ENCODE measurements around the gene ATP5MK. TPM values are rescaled to one million over a fixed set of nuclear protein-coding genes. Genes with fewer than 3 reads are reported as not detected.

Gene ATP5MK
- polyA plus RNA-seq, 1 of the 3 experiments (the other 2 are of a cell fraction) = 408 TPM

- TF ChIP-seq RAD21 (IDR thresholded peaks at IDR 0.05; ENCODE audit: low read length) (no peak), GATA2 (CRISPR knock-in tag; IDR thresholded peaks at IDR 0.05) (no peak), SMC3 (IDR thresholded peaks at IDR 0.05; ENCODE audit: low read depth, low read length) (no peak), NRF1 (IDR thresholded peaks at IDR 0.05; ENCODE audit: low read depth, low read length) (no peak)
Observed at GRCh38 chr10:103373544-103373943, 22.7 kb downstream of the ATP5MK start (continued).

- H3K27ac ChIP-seq (ENCODE audit: low read depth in 2 of 2, low read length in 1 of 2) = peak within 1 kb of the TSS; percentile 64 to 79
- POLR2A ChIA-PET = interaction anchor here (0.5 to 1.8 kb wide), 3 partner anchors 9 to 29 kb away, joined by 3 to 5 read pairs (median 3); partner anchors contain the start of genes ATP5MK and PDCD11
- H3K9me2 ChIP-seq = no peaks in the 10 kb centered on the region
- H3K4me3 ChIP-seq (ENCODE audit: low read depth in 2 of 2, low read length in 1 of 2) = peak within 1 kb of the TSS; percentile 69 to 90
- DNase-seq = peak; percentile 91
- no peaks in the 10 kb centered on the region for H3K27me3 ChIP-seq (ENCODE audit: insufficient read depth)
- no peaks in the 10 kb centered on the region for H3K9me3 ChIP-seq
- peak within 1 kb of the TSS; percentile 72 for H3K9ac ChIP-seq
- TF ChIP-seq REST (IDR thresholded peaks at IDR 0.05; ENCODE audit: low read depth, low read length) (peak; percentile 86), CTCF (IDR thresholded peaks at IDR 0.05) (no peak), SIN3A (IDR thresholded peaks at IDR 0.05; ENCODE audit: borderline replicate concordance, low read depth, low read length) (peak; percentile 56; the same call in 1 of the 2 replicates), EP300 (IDR thresholded peaks at IDR 0.05; ENCODE audit: borderline replicate concordance in 1 of 2, low read depth in 1 of 2, low read length in 1 of 2) (no peak), MAX (IDR thresholded peaks at IDR 0.05; ENCODE audit: low read depth) (peak; percentile 84), MXI1 (IDR thresholded peaks at IDR 0.05; ENCODE audit: low read depth, low read length) (peak; percentile 78), RAD21 (IDR thresholded peaks at IDR 0.05; ENCODE audit: low read length) (no peak), NRF1 (IDR thresholded peaks at IDR 0.05; ENCODE audit: low read depth, low read length) (no peak), RXRA (IDR thresholded peaks at IDR 0.05; ENCODE audit: borderline replicate concordance, low read depth) (no peak), IRF3 (IDR thresholded peaks at IDR 0.05; ENCODE audit: low read depth, low read length) (no peak), TAF1 (IDR thresholded peaks at IDR 0.05; ENCODE audit: borderline replicate concordance, low read depth, low read length) (peak; percentile 100), CHD2 (IDR thresholded peaks at IDR 0.05; ENCODE audit: low read length, partially characterized antibody) (no peak), GATA2 (CRISPR knock-in tag; IDR thresholded peaks at IDR 0.05) (no peak), FOXJ3 (CRISPR knock-in tag; IDR thresholded peaks at IDR 0.05) (peak; percentile 59; the same call in 1 of the 2 replicates), ELF1 (IDR thresholded peaks at IDR 0.05) (peak; percentile 82), POLR2AphosphoS5 (IDR thresholded peaks at IDR 0.05; ENCODE audit: low read depth, low read length) (peak; percentile 96), NFIC (IDR thresholded peaks at IDR 0.05; ENCODE audit: borderline replicate concordance) (no peak; the same call in 1 of the 2 replicates), GABPA (IDR thresholded peaks at IDR 0.05; ENCODE audit: low read depth) (peak; percentile 66), YY1 (IDR thresholded peaks at IDR 0.05; ENCODE audit: low read depth) (peak; percentile 98)
- peaks cover 14% of the 10 kb centered on the region for H3F3A ChIP-seq (replicated peaks; ENCODE audit: insufficient read depth)
- peak within 1 kb of the TSS; percentile 97 for H2AFZ ChIP-seq (ENCODE audit: low read depth)
- peaks cover 0 to 3% of the 10 kb centered on the region in 2 experiments; a peak in 1 of 4 replicates for H3K4me1 ChIP-seq (ENCODE audit: control insufficient read depth in 1 of 2, insufficient read depth in 2 of 2, low read depth in 1 of 2, low read length in 1 of 2)
- H3K36me3 ChIP-seq (replicated peaks in 1 of 2; ENCODE audit: control insufficient read depth in 1 of 2, insufficient read depth in 2 of 2, low read length in 1 of 2) = peaks cover 0 to under 1% of the 10 kb centered on the region in 2 experiments
- WGBS (ENCODE audit: low lambda C conversion rate) = 1% methylated on average over 23 of the region's 81 CpGs
- no peaks in the 10 kb centered on the region for H4K20me1 ChIP-seq (ENCODE audit: insufficient read depth)
- H3K79me2 ChIP-seq (ENCODE audit: insufficient read depth) = peaks cover 37% of the 10 kb centered on the region
- CTCF ChIA-PET = interaction anchor here (0.9 to 1.4 kb wide), 3 partner anchors 15 to 28 kb away, joined by 3 to 4 read pairs (median 3); partner anchors contain the start of genes ATP5MK and PCGF6
- H3K4me2 ChIP-seq = peak within 1 kb of the TSS; percentile 75
Observed at GRCh38 chr10:103367782-103368518, 28.3 kb downstream of the ATP5MK start, which contains the start of gene TAF5. Gene TAF5, plus strand, starts transcription at chr10:103367976. Its CDS starts 14 bp downstream, at chr10:103367990.
